Measurements from ENCODE around the gene ALG13.
"Not testable (repeated sequence)": the region's sequence is repeated elsewhere in the genome, so short reads cannot be mapped to it uniquely, and the experiment has no call there.

The ALG13 gene

GRCh38 chrX:111759686-111760085, 78.7 kb downstream of the ALG13 start:
- no peak for DNase-seq (ENCODE audit: low spot score)

- DNase-seq (ENCODE audit: low spot score): no peak
Observed at GRCh38 chrX:111761578-111762135, 80.7 kb downstream of the ALG13 start.

- DNase-seq (ENCODE audit: low spot score): no peak
Observed at GRCh38 chrX:111778591-111778990, 97.6 kb downstream of the ALG13 start.

- DNase-seq (ENCODE audit: low spot score): no peak
Observed at GRCh38 chrX:111779582-111779981, 98.6 kb downstream of the ALG13 start.

- no peak for DNase-seq (ENCODE audit: low spot score)
Observed at GRCh38 chrX:111784667-111785066, 103.7 kb downstream of the ALG13 start.

GRCh38 chrX:111790054-111790453, 109.1 kb downstream of the ALG13 start:
- not testable (repeated sequence) for DNase-seq (ENCODE audit: low spot score)
